Measurements from ENCODE around the gene USH1C. TPM values are rescaled to one million over a fixed set of nuclear protein-coding genes. Genes with fewer than 3 reads are reported as not detected.

USH1C gene
- total RNA-seq, 2 experiments from 2014 or later, result not detected

- ATAC-seq (no peak), DNase-seq (no peak)
- Mint-ChIP-seq H3K4me1 (ENCODE audit: low read depth) (no peaks in the 10 kb centered on the region), H3K36me3 (ENCODE audit: low read depth) (no peaks in the 10 kb centered on the region), H3K4me3 (no peak overlapping the region), H3K27ac (no peak overlapping the region), H3K9me3 (ENCODE audit: insufficient read depth) (no peaks in the 10 kb centered on the region), H3K27me3 (ENCODE audit: low read depth) (peaks cover 15% of the 10 kb centered on the region)
- CTCF ChIA-PET, result interaction anchor here (1.1 to 6.6 kb wide), 5 partner anchors 20 to 125 kb away, joined by 3 to 101 read pairs (median 6); no protein-coding TSS in a partner anchor
- POLR2A ChIA-PET, result interaction anchor here (0.9 kb wide), 1 partner anchor 110 kb away, joined by 4 read pairs; no protein-coding TSS in a partner anchor
Observed at GRCh38 chr11:17507773-17508172, 36.4 kb downstream of the USH1C start.

GRCh38 chr11:17506942-17507341 is 37.3 kb downstream of the USH1C start:
- H3K27ac Mint-ChIP-seq, result no peak overlapping the region
- H3K9me3 Mint-ChIP-seq (ENCODE audit: insufficient read depth), result no peaks in the 10 kb centered on the region
- no peaks in the 10 kb centered on the region for H3K4me1 Mint-ChIP-seq (ENCODE audit: low read depth)
- DNase-seq (peak; percentile 22), ATAC-seq (no peak)
- ChIA-PET CTCF (interaction anchor here (1.2 to 6.6 kb wide), 6 partner anchors 15 to 224 kb away, joined by 3 to 101 read pairs (median 4); no protein-coding TSS in a partner anchor), POLR2A (no interaction called here)
- no peaks in the 10 kb centered on the region for H3K36me3 Mint-ChIP-seq (ENCODE audit: low read depth)
- no peak overlapping the region for H3K4me3 Mint-ChIP-seq
- peaks cover 15% of the 10 kb centered on the region for H3K27me3 Mint-ChIP-seq (ENCODE audit: low read depth)

- Mint-ChIP-seq H3K36me3 (ENCODE audit: low read depth) (no peaks in the 10 kb centered on the region), H3K4me3 (no peak overlapping the region), H3K27ac (no peak overlapping the region), H3K27me3 (ENCODE audit: low read depth) (peaks cover 12% of the 10 kb centered on the region), H3K9me3 (ENCODE audit: insufficient read depth) (no peaks in the 10 kb centered on the region), H3K4me1 (ENCODE audit: low read depth) (no peaks in the 10 kb centered on the region)
- POLR2A ChIA-PET, result no interaction called here
- ATAC-seq (no peak), DNase-seq (no peak)
- CTCF ChIA-PET, result interaction anchor here (1.0 to 6.6 kb wide), 4 partner anchors 16 to 276 kb away, joined by 3 to 101 read pairs (median 3); no protein-coding TSS in a partner anchor
Observed at GRCh38 chr11:17506314-17506713, 37.9 kb downstream of the USH1C start.

GRCh38 chr11:17505146-17505545 is 39.1 kb downstream of the USH1C start:
- ATAC-seq, result no peak
- Mint-ChIP-seq H3K27ac (no peak overlapping the region), H3K27me3 (ENCODE audit: low read depth) (peaks cover 8% of the 10 kb centered on the region), H3K36me3 (ENCODE audit: low read depth) (no peaks in the 10 kb centered on the region), H3K9me3 (ENCODE audit: insufficient read depth) (no peaks in the 10 kb centered on the region), H3K4me1 (ENCODE audit: low read depth) (no peaks in the 10 kb centered on the region), H3K4me3 (no peak overlapping the region)
- DNase-seq, result no peak
- CTCF ChIA-PET, result interaction anchor here (0.7 to 6.6 kb wide), 9 partner anchors 8 to 1863 kb away, joined by 3 to 101 read pairs (median 6); partner anchors contain the start of gene KCNJ11
- POLR2A ChIA-PET, result no interaction called here

GRCh38 chr11:17504330-17505107 is 39.7 kb downstream of the USH1C start:
- CTCF ChIA-PET, result interaction anchor here (0.7 to 6.6 kb wide), 14 partner anchors 9 to 1864 kb away, joined by 3 to 101 read pairs (median 4); partner anchors contain the start of gene KCNJ11
- Mint-ChIP-seq H3K9me3 (ENCODE audit: insufficient read depth) (no peaks in the 10 kb centered on the region), H3K27ac (no peak overlapping the region), H3K4me1 (ENCODE audit: low read depth) (no peaks in the 10 kb centered on the region), H3K36me3 (ENCODE audit: low read depth) (no peaks in the 10 kb centered on the region), H3K27me3 (ENCODE audit: low read depth) (peaks cover 8% of the 10 kb centered on the region), H3K4me3 (no peak overlapping the region)
- DNase-seq (peak; percentile 86), ATAC-seq (peak; percentile 85)
- POLR2A ChIA-PET, result no interaction called here

GRCh38 chr11:17502630-17503029 is 41.6 kb downstream of the USH1C start:
- Mint-ChIP-seq H3K4me1 (ENCODE audit: low read depth) (no peaks in the 10 kb centered on the region), H3K27me3 (ENCODE audit: low read depth) (peaks cover 6% of the 10 kb centered on the region), H3K9me3 (ENCODE audit: insufficient read depth) (no peaks in the 10 kb centered on the region), H3K36me3 (ENCODE audit: low read depth) (no peaks in the 10 kb centered on the region), H3K4me3 (no peak overlapping the region), H3K27ac (no peak overlapping the region)
- no peak for ATAC-seq
- no peak for DNase-seq
- CTCF ChIA-PET, result interaction anchor here (1.0 to 6.6 kb wide), 3 partner anchors 9 to 119 kb away, joined by 3 to 101 read pairs (median 5); no protein-coding TSS in a partner anchor
- POLR2A ChIA-PET, result no interaction called here

- ChIA-PET POLR2A (no interaction called here), CTCF (no interaction called here)
- H3K27me3 Mint-ChIP-seq (ENCODE audit: low read depth), result peaks cover 6% of the 10 kb centered on the region
- DNase-seq (no peak), ATAC-seq (no peak)
- no peaks in the 10 kb centered on the region for H3K4me1 Mint-ChIP-seq (ENCODE audit: low read depth)
- no peaks in the 10 kb centered on the region for H3K9me3 Mint-ChIP-seq (ENCODE audit: insufficient read depth)
- no peaks in the 10 kb centered on the region for H3K36me3 Mint-ChIP-seq (ENCODE audit: low read depth)
- H3K4me3 Mint-ChIP-seq, result no peak overlapping the region
- no peak overlapping the region for H3K27ac Mint-ChIP-seq
Observed at GRCh38 chr11:17500673-17501072, 43.5 kb downstream of the USH1C start.

- Mint-ChIP-seq H3K4me1 (ENCODE audit: low read depth) (no peaks in the 10 kb centered on the region), H3K27me3 (ENCODE audit: low read depth) (peaks cover 6% of the 10 kb centered on the region), H3K27ac (no peak overlapping the region), H3K36me3 (ENCODE audit: low read depth) (no peaks in the 10 kb centered on the region), H3K9me3 (ENCODE audit: insufficient read depth) (no peaks in the 10 kb centered on the region), H3K4me3 (no peak overlapping the region)
- ATAC-seq (no peak), DNase-seq (no peak)
- ChIA-PET CTCF (interaction anchor here (0.7 to 2.5 kb wide), 2 partner anchors 114 to 678 kb away, joined by 3 to 19 read pairs; no protein-coding TSS in a partner anchor), POLR2A (no interaction called here)
Observed at GRCh38 chr11:17498475-17498874, 45.7 kb downstream of the USH1C start.

- ChIA-PET CTCF (interaction anchor here (2.5 kb wide), 1 partner anchor 114 kb away, joined by 19 read pairs; no protein-coding TSS in a partner anchor), POLR2A (no interaction called here)
- Mint-ChIP-seq H3K4me1 (ENCODE audit: low read depth) (no peaks in the 10 kb centered on the region), H3K36me3 (ENCODE audit: low read depth) (no peaks in the 10 kb centered on the region), H3K27ac (no peak overlapping the region), H3K9me3 (ENCODE audit: insufficient read depth) (no peaks in the 10 kb centered on the region), H3K27me3 (ENCODE audit: low read depth) (peaks cover 6% of the 10 kb centered on the region), H3K4me3 (no peak overlapping the region)
- no peak for DNase-seq
- no peak for ATAC-seq
Observed at GRCh38 chr11:17498058-17498457, 46.2 kb downstream of the USH1C start.

- DNase-seq (no peak), ATAC-seq (no peak)
- no peak overlapping the region for H3K4me3 Mint-ChIP-seq
- no peaks in the 10 kb centered on the region for H3K9me3 Mint-ChIP-seq (ENCODE audit: insufficient read depth)
- H3K27ac Mint-ChIP-seq, result no peak overlapping the region
- H3K27me3 Mint-ChIP-seq (ENCODE audit: low read depth), result peaks cover 11% of the 10 kb centered on the region
- H3K36me3 Mint-ChIP-seq (ENCODE audit: low read depth), result no peaks in the 10 kb centered on the region
- ChIA-PET POLR2A (no interaction called here), CTCF (interaction anchor here (1.3 to 1.5 kb wide), 2 partner anchors 15 to 112 kb away, joined by 4 to 8 read pairs; no protein-coding TSS in a partner anchor)
- no peaks in the 10 kb centered on the region for H3K4me1 Mint-ChIP-seq (ENCODE audit: low read depth)
Observed at GRCh38 chr11:17496406-17496805, 47.8 kb downstream of the USH1C start.

- no peaks in the 10 kb centered on the region for H3K4me1 Mint-ChIP-seq (ENCODE audit: low read depth)
- CTCF ChIA-PET, result interaction anchor here (1.1 to 1.6 kb wide), 2 partner anchors 34 to 110 kb away, joined by 4 to 5 read pairs; no protein-coding TSS in a partner anchor
- H3K27ac Mint-ChIP-seq, result no peak overlapping the region
- H3K9me3 Mint-ChIP-seq (ENCODE audit: insufficient read depth), result no peaks in the 10 kb centered on the region
- no peak overlapping the region for H3K4me3 Mint-ChIP-seq
- POLR2A ChIA-PET, result interaction anchor here (1.1 kb wide), 1 partner anchor 15 kb away, joined by 3 read pairs; no protein-coding TSS in a partner anchor
- H3K36me3 Mint-ChIP-seq (ENCODE audit: low read depth), result no peaks in the 10 kb centered on the region
- ATAC-seq (no peak), DNase-seq (no peak)
- peaks cover 14% of the 10 kb centered on the region for H3K27me3 Mint-ChIP-seq (ENCODE audit: low read depth)
Observed at GRCh38 chr11:17494019-17494418, 50.2 kb downstream of the USH1C start.

- no peaks in the 10 kb centered on the region for H3K9me3 Mint-ChIP-seq (ENCODE audit: insufficient read depth)
- ChIA-PET CTCF (no interaction called here), POLR2A (no interaction called here)
- peaks cover 15% of the 10 kb centered on the region for H3K27me3 Mint-ChIP-seq (ENCODE audit: low read depth)
- DNase-seq (no peak), ATAC-seq (no peak)
- H3K4me3 Mint-ChIP-seq, result no peak overlapping the region
- no peak overlapping the region for H3K27ac Mint-ChIP-seq
- H3K36me3 Mint-ChIP-seq (ENCODE audit: low read depth), result no peaks in the 10 kb centered on the region
- no peaks in the 10 kb centered on the region for H3K4me1 Mint-ChIP-seq (ENCODE audit: low read depth)
Observed at GRCh38 chr11:17490938-17491337, 53.3 kb downstream of the USH1C start.

Measured in activated CD8-positive, alpha-beta T cell treated with anti-CD3 and anti-CD28 coated beads, Interleukin-2, amount 10 ng/mL, durations not matched to agents 7 days and 5 days (primary cell).